GM12891 (cell line): Measurements from ENCODE around the gene FAM187B.
A peak's percentile ranks its signal among the peaks of the same experiment; 100 is the strongest.
"Not testable (repeated sequence)": the region's sequence is repeated elsewhere in the genome, so short reads cannot be mapped to it uniquely, and the experiment has no call there.

Source experiments
- DNase-seq: peaks from one replicate; pipeline ENCODE4 v3.0.0; 2011; ENCODE audit warnings: low spot score; ENCODE audit not compliant: insufficient read length
- FAIRE-seq: peaks from 2 replicates; lab custom pipeline; 2011; peaks lifted over from hg19 to GRCh38; lab: Jason Lieb, UNC
- PAX5 ChIP-seq: IDR thresholded peaks from 2 replicates; pipeline ENCODE4 v1.6.1; 2011; ENCODE audit warnings: low read length, moderate library complexity, mild to moderate bottlenecking; ENCODE audit not compliant: insufficient read depth, severe bottlenecking
- POLR2A ChIP-seq: IDR thresholded peaks from 2 replicates; pipeline ENCODE4 v1.6.1; 2011; ENCODE audit warnings: low read depth, low read length, control low read depth
- POLR2AphosphoS5 ChIP-seq: IDR thresholded peaks from 2 replicates; pipeline ENCODE4 v1.6.1; 2011; ENCODE audit warnings: low read depth, low read length, control low read depth
- POU2F2 ChIP-seq: IDR thresholded peaks from 2 replicates; pipeline ENCODE4 v1.6.1; 2011; ENCODE audit warnings: low read depth, mild to moderate bottlenecking, control low read depth, low read length, moderate library complexity
- SPI1 ChIP-seq: IDR thresholded peaks from 2 replicates; pipeline ENCODE4 v1.6.1; 2011; ENCODE audit warnings: low read depth, low read length, control low read depth
- TAF1 ChIP-seq: IDR thresholded peaks from 2 replicates; pipeline ENCODE4 v1.6.1; 2011; ENCODE audit warnings: low read depth, low read length, control low read depth

The FAM187B gene

DNA sequence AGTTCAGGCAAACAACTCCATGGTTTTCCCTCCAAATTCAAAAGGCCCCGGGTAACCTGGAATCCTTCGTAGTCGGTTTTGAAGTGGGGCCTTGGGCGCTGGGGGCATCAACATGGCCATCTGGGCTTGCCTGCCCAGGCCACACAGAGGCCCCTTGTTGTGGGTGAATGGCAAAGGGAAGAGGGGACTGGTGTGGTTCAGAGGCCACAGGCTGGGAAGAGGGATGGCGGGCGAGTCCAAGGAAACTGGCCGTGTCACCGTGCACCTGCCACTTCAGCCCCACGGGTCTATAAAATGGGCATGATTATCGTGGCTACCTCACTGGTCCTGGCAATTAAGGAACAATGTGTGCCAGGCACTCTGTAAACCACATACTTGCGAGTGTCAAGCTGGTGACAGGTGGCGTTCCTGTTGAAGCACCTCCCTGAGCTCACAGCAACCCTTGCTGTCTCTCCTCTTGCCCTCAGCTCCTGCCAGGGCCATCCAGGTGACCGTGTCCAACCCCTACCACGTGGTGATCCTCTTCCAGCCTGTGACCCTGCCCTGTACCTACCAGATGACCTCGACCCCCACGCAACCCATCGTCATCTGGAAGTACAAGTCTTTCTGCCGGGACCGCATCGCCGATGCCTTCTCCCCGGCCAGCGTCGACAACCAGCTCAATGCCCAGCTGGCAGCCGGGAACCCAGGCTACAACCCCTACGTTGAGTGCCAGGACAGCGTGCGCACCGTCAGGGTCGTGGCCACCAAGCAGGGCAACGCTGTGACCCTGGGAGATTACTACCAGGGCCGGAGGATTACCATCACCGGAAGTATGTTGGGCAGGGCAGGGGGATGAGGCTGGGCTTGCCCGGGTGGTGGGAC is 21.5 kb upstream of the FAM187B start:
- TF ChIP-seq TAF1, result no peak
- no peak for TF ChIP-seq POLR2A
- TF ChIP-seq POU2F2, result no peak
- TF ChIP-seq SPI1, result no peak
- TF ChIP-seq PAX5, result no peak
- no peak for DNase-seq
- no peak for FAIRE-seq

GRCh38 chr19:35249146-35249847 is 20.8 kb upstream of the FAM187B start:
- FAIRE-seq, result no peak
- no peak for DNase-seq
- TF ChIP-seq POU2F2 (no peak), TAF1 (no peak), SPI1 (peak; percentile 83)

DNA sequence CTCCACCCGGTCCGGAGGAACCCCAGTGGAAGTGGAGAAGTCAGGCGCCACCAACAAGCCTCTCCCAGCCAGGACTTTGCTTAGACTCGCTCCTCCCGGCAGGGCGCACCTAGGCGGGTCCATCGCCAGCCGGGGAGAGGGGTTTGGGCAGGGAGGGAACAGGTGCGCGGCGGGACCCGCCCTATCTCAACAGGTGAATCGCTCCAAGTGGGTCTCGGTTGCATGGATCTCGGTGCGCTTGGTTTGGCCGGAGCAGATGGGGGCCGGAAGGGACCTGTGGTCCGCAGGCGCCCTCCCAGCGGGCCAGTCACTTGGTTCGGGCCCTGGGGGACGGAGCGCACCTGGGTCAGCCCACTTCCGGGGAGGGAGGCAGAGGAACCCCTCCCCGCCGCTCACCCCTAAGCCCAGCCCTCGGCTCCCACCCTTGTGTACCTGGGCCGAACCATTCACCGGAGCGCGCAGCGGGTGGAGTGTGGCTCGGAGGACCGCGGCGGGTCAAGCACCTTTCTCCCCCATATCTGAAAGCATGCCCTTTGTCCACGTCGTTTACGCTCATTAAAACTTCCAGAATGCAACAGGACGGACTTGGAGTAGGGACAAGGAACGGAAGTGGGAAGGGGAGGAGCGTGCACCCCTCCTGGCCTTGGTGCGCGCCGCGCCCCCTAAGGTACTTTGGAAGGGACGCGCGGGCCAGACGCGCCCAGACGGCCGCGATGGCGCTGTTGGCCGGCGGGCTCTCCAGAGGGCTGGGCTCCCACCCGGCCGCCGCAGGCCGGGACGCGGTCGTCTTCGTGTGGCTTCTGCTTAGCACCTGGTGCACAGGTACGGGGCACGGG is 20.0 kb upstream of the FAM187B start, which contains the start of gene LSR:
TSS of gene LSR (plus strand) at position 693 of the 836 bp plus-strand sequence. CDS start at position 714, 21 bp downstream.
- FAIRE-seq (peak; percentile 86), DNase-seq (peak; percentile 94)
- 0 out of 2 replicates have a peak, but pooled peaks have one; percentile 35 for TF ChIP-seq POU2F2
- TF ChIP-seq SPI1, result peak; percentile 36; the same call in 1 of the 2 replicates
- peak; percentile 44; the same call in 1 of the 2 replicates for TF ChIP-seq TAF1
- TF ChIP-seq PAX5, result no peak
- peak; percentile 81 for TF ChIP-seq POLR2A
- no peak for TF ChIP-seq POLR2AphosphoS5

DNA sequence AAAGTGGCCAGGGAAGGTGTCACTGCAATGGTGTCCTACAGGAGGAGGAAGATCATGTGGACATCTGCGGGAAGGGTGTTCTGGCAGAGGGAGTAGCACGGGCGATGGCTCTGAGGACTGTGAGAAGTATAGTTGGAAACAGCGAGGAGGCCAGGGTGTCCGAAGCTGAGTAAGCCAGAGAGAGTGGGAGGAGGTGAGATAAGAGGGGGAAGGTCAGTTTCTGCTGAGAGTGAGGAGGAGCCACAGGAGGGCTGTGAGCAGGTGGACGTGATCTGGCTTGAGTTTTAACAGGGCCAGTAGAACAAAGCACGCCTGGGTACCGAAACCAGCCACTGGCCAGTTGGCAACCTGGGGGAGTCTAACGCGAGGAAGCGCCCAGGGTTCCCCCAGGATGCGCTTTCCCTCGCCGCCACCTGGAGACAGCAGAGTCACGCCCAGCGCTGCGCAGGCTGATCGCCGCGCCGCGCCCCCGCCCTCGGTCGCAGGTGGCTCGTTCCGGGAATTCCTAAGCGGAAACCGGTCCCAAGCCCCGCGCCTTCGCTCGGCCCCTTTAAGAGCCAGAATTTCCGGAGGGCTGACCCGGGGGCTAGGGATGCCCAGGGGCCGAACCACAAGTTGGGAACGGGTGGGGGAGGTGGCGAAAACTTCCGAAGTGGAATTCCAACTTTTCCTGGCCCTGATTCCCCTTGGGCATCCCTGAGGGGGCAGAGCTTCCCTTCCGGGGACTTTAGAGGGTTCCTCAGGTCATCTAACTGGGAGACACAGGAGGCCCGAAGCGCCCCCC is 19.2 kb upstream of the FAM187B start:
- TF ChIP-seq TAF1 (no peak), POU2F2 (0 out of 2 replicates have a peak, but pooled peaks have one; percentile 18), POLR2A (0 out of 2 replicates have a peak, but pooled peaks have one; percentile 8)
- FAIRE-seq (peak; percentile 96), DNase-seq (peak; percentile 53)

DNA sequence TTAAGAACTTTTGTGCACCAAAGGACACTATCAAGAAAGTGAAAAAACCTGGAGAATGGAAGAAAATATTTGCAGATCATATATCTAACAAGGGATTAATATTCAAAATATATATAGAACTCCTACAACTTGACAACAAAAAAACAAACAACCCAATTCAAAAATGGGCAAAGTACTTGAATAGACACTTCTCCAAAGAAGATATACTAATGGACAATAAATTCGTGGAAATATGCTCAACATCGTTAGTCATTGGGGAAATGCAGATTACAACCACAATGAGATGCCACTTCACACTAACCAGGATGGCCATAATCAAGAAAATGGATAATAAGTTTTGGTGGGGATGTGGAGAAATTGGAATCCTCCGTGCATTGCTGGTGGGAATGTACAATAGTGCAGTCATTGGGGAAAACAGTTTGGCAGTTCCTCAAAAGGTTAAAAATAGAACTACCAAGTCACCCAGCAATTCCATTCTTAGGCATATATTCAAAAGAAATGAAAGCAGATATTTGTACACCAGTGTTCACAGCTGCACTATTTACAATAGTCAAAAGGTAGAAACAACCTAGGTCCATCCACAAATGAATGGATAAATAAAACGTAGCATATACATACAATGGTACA is 18.0 kb upstream of the FAM187B start:
- FAIRE-seq, result no peak
- TF ChIP-seq POU2F2 (no peak), SPI1 (no peak), PAX5 (no peak), POLR2AphosphoS5 (no peak), TAF1 (no peak)
- no peak for DNase-seq

GRCh38 chr19:35241417-35241816 is 12.9 kb upstream of the FAM187B start:
- FAIRE-seq (no peak), DNase-seq (no peak)
- TF ChIP-seq POLR2A (no peak), SPI1 (no peak), TAF1 (no peak), POU2F2 (no peak), PAX5 (no peak), POLR2AphosphoS5 (no peak)

- peak; percentile 61 for TF ChIP-seq SPI1
- TF ChIP-seq POLR2A, result no peak
- FAIRE-seq (peak; percentile 70), DNase-seq (no peak)
Observed at GRCh38 chr19:35240327-35240726, 11.8 kb upstream of the FAM187B start.

GRCh38 chr19:35239597-35239996 is 11.1 kb upstream of the FAM187B start:
- DNase-seq, FAIRE-seq: not testable (repeated sequence)
